NCI-H2196 treated with DMSO at 0.1 percent for 48 hours (cell line): ENCODE measurements around the gene LEFTY2.
"Not testable (repeated sequence)": the region's sequence is repeated elsewhere in the genome, so short reads cannot be mapped to it uniquely, and the experiment has no call there.

Source experiments
- DNase-seq: peaks from one replicate; lab custom pipeline; 2025; ENCODE audit not compliant: unreplicated experiment; lab: John Stamatoyannopoulos, UW

LEFTY2 gene

GRCh38 chr1:225941187-225941941 is at the start of gene LEFTY2:
LEFTY2 (minus strand) TSS chr1:225941220; CDS start chr1:225941140, 80 bp downstream.
- no peak for DNase-seq

- peak; percentile 55 for DNase-seq
Observed at GRCh38 chr1:225987491-225988316, 46.7 kb upstream of the LEFTY2 start.

GRCh38 chr1:225981714-225982113 is 40.7 kb upstream of the LEFTY2 start:
- no peak for DNase-seq

- DNase-seq = peak; percentile 78
Observed at GRCh38 chr1:225980005-225980836, 39.2 kb upstream of the LEFTY2 start.

GRCh38 chr1:225979421-225979820 is 38.4 kb upstream of the LEFTY2 start:
- DNase-seq = no peak

- DNase-seq = peak; percentile 33
Observed at GRCh38 chr1:225977937-225978748, 37.1 kb upstream of the LEFTY2 start.

GRCh38 chr1:225975146-225975545 is 34.1 kb upstream of the LEFTY2 start:
- not testable (repeated sequence) for DNase-seq

- DNase-seq = no peak
Observed at GRCh38 chr1:225974454-225974853, 33.4 kb upstream of the LEFTY2 start.

GRCh38 chr1:225973158-225973557 is 32.1 kb upstream of the LEFTY2 start:
- peak; percentile 89 for DNase-seq

GRCh38 chr1:225972344-225973152 is 31.5 kb upstream of the LEFTY2 start:
- DNase-seq = no peak

- not testable (repeated sequence) for DNase-seq
Observed at GRCh38 chr1:225970592-225971157, 29.7 kb upstream of the LEFTY2 start.

GRCh38 chr1:225969751-225970150 is 28.7 kb upstream of the LEFTY2 start:
- DNase-seq = not testable (repeated sequence)

GRCh38 chr1:225965231-225965630 is 24.2 kb upstream of the LEFTY2 start:
- DNase-seq = no peak

- DNase-seq = no peak
Observed at GRCh38 chr1:225963735-225964530, 22.9 kb upstream of the LEFTY2 start.

GRCh38 chr1:225962440-225962975 is 21.5 kb upstream of the LEFTY2 start:
- no peak for DNase-seq

- no peak for DNase-seq
Observed at GRCh38 chr1:225961659-225962439, 20.8 kb upstream of the LEFTY2 start.

GRCh38 chr1:225958041-225958440 is 17.0 kb upstream of the LEFTY2 start:
- DNase-seq = no peak
